ENCODE measurements around the gene CHMP3. TPM values are rescaled to one million over a fixed set of nuclear protein-coding genes. Genes with fewer than 3 reads are reported as not detected.
"Not testable (repeated sequence)": the region's sequence is repeated elsewhere in the genome, so short reads cannot be mapped to it uniquely, and the experiment has no call there.

CHMP3 gene
- total RNA-seq, 5 donors from 2014 or later (not counting 1 experiment from before 2014, with no cell fraction given), result 65.0 to 82.5 (median 68.5) TPM

DNA sequence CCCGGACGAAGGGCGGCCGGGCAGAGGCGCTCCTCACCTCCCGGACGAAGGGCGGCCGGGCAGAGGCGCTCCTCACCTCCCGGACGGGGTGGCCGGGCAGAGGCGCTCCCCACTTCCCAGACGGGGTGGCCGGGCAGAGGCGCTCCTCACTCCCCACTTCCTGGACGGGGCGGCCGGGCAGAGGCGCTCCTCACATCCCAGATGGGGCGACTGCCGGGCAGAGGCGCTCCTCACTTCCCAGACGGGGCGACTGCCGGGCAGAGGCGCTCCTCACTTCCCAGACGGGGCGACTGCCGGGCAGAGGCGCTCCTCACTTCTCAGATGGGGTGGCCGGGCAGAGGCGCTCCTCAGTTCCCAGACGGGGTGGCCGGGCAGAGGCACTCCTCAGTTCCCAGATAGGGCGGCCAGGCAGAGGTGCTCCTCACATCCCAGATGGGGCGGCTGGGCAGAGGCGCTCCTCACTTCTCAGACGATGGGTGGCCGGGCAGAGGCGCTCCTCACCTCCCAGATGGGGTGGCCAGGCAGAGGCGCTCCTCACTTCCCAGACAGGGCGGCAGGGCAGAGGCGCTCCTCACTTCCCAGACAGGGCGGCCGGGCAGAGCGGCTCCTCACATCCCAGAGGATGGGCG lies 17.8 kb downstream of the CHMP3 start:
- H3K27ac ChIP-seq (ENCODE audit: low read length); ATAC-seq (replicated peaks in 1 of 4); H3K4me3 Mint-ChIP-seq; H3K4me3 ChIP-seq (ENCODE audit: control insufficient read depth in 1 of 2, extremely low read depth in 1 of 2, low read length in 1 of 2); H3K9me3 Mint-ChIP-seq; DNase-seq; H3K27me3 Mint-ChIP-seq; POLR2A ChIA-PET; H3K9me3 ChIP-seq; H3K27me3 ChIP-seq (replicated peaks in 1 of 2; ENCODE audit: control insufficient read depth in 2 of 2, extremely low read depth in 1 of 2, insufficient read depth in 2 of 2, low read length in 1 of 2); H3K27ac Mint-ChIP-seq; H3K4me1 ChIP-seq (ENCODE audit: control insufficient read depth in 1 of 2, extremely low read depth in 1 of 2, insufficient read depth in 2 of 2, low read length in 2 of 2): not testable (repeated sequence)
- peaks cover 0 to 11% of the 10 kb centered on the region in 2 donors for H3K36me3 ChIP-seq (ENCODE audit: control insufficient read depth in 2 of 2, extremely low read depth in 1 of 2, insufficient read depth in 1 of 2, low read length in 1 of 2)
- peaks cover 46% of the 10 kb centered on the region for H3K36me3 Mint-ChIP-seq
- WGBS (ENCODE audit: insufficient coverage), result 99% methylated on average over 16 of the region's 49 CpGs
- peaks cover 7 to 19% (median 17%) of the 10 kb centered on the region in 3 donors for H3K4me1 Mint-ChIP-seq
- CTCF ChIA-PET, result interaction anchor here in 1 of 2 donors (0.6 kb wide), 1 partner anchor 666 kb away, joined by 11 read pairs; no protein-coding TSS in a partner anchor

DNA sequence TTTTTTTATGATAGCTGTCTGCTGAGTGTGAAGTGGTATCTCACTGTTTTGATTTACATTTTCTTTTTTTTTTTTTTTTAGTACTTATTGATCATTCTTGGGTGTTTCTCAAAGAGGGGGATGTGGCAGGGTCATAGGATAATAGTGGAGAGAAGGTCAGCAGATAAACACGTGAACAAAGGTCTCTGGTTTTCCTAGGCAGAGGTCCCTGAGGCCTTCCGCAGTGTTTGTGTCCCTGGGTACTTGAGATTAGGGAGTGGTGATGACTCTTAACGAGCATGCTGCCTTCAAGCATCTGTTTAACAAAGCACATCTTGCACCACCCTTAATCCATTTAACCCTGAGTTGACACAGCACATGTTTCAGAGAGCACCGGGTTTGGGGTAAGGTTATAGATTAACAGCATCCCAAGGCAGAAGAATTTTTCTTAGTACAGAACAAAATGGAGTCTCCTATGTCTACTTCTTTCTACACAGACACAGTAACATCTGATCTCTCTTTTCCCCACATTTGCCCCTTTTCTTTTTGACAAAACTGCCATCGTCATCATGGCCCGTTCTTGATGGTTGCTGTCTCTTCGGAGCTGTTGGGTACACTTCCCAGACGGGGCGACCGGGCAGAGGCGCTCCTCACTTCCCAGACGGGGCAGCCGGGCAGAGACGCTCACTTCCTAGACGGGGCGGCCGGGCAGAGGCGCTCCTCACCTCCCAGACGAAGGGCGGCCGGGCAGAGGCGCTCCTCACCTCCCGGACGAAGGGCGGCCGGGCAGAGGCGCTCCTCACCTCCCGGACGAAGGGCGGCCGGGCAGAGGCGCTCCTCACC lies 18.8 kb downstream of the CHMP3 start:
- Mint-ChIP-seq H3K36me3 (peaks cover 48% of the 10 kb centered on the region), H3K4me1 (peaks cover 7 to 24% (median 17%) of the 10 kb centered on the region in 3 donors)
- CTCF ChIA-PET, result interaction anchor here in 1 of 2 donors (0.5 kb wide), 1 partner anchor 914 kb away, joined by 4 read pairs; no protein-coding TSS in a partner anchor
- H3K4me3 ChIP-seq (ENCODE audit: control insufficient read depth in 1 of 2, extremely low read depth in 1 of 2, low read length in 1 of 2); ATAC-seq (replicated peaks in 1 of 4); H3K27ac ChIP-seq (ENCODE audit: low read length); H3K4me3 Mint-ChIP-seq; H3K4me1 ChIP-seq (ENCODE audit: control insufficient read depth in 1 of 2, extremely low read depth in 1 of 2, insufficient read depth in 2 of 2, low read length in 2 of 2); H3K27me3 Mint-ChIP-seq; H3K9me3 ChIP-seq; H3K9me3 Mint-ChIP-seq; DNase-seq; H3K27ac Mint-ChIP-seq; POLR2A ChIA-PET; H3K27me3 ChIP-seq (replicated peaks in 1 of 2; ENCODE audit: control insufficient read depth in 2 of 2, extremely low read depth in 1 of 2, insufficient read depth in 2 of 2, low read length in 1 of 2): not testable (repeated sequence)
- peaks cover 0 to 11% of the 10 kb centered on the region in 2 donors for H3K36me3 ChIP-seq (ENCODE audit: control insufficient read depth in 2 of 2, extremely low read depth in 1 of 2, insufficient read depth in 1 of 2, low read length in 1 of 2)
- WGBS (ENCODE audit: insufficient coverage), result 94% methylated on average over 7 of the region's 32 CpGs

DNA sequence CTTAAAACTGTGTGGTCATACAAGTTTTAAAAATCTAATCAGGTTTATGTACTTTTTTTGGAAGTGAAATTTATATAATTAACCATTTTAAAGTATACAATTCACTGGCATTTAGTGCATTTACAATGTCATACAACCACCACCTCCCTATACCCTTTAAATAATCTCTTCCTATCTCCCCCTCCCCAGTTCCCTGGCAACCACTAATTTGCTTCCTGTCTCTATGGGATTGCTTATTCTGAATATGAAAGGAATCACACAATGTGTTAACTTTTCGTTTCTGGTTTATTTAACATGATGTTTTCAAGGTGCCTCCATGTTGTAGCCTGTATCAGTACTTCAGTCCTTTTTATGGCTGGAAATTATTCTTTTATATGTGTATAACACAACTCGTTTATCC lies 19.4 kb downstream of the CHMP3 start:
- ATAC-seq (replicated peaks in 1 of 4) (no peak), DNase-seq (no peak)
- CTCF ChIA-PET, result no interaction called here
- WGBS (ENCODE audit: insufficient coverage), result no CpG with 5 or more reads among the region's 2 CpGs
- Histone ChIP-seq H3K27ac (ENCODE audit: low read length) (no peak overlapping the region), H3K4me3 (ENCODE audit: control insufficient read depth in 1 of 2, extremely low read depth in 1 of 2, low read length in 1 of 2) (no peak overlapping the region), H3K9me3 (no peaks in the 10 kb centered on the region), H3K27me3 (replicated peaks in 1 of 2; ENCODE audit: control insufficient read depth in 2 of 2, extremely low read depth in 1 of 2, insufficient read depth in 2 of 2, low read length in 1 of 2) (no peaks in the 10 kb centered on the region), H3K4me1 (ENCODE audit: control insufficient read depth in 1 of 2, extremely low read depth in 1 of 2, insufficient read depth in 2 of 2, low read length in 2 of 2) (no peaks in the 10 kb centered on the region), H3K36me3 (ENCODE audit: control insufficient read depth in 2 of 2, extremely low read depth in 1 of 2, insufficient read depth in 1 of 2, low read length in 1 of 2) (peaks cover 0 to 8% of the 10 kb centered on the region in 2 donors)
- H3K4me1 Mint-ChIP-seq, result peaks cover 7 to 24% (median 17%) of the 10 kb centered on the region in 3 donors
- H3K36me3 Mint-ChIP-seq, result peaks cover 55% of the 10 kb centered on the region
- H3K4me3 Mint-ChIP-seq, result no peak overlapping the region
- H3K27ac Mint-ChIP-seq, result no peak overlapping the region
- POLR2A ChIA-PET, result no interaction called here
- peaks cover 0 to 4% (median 2%) of the 10 kb centered on the region in 3 donors for H3K9me3 Mint-ChIP-seq
- H3K27me3 Mint-ChIP-seq, result no peaks in the 10 kb centered on the region

DNA sequence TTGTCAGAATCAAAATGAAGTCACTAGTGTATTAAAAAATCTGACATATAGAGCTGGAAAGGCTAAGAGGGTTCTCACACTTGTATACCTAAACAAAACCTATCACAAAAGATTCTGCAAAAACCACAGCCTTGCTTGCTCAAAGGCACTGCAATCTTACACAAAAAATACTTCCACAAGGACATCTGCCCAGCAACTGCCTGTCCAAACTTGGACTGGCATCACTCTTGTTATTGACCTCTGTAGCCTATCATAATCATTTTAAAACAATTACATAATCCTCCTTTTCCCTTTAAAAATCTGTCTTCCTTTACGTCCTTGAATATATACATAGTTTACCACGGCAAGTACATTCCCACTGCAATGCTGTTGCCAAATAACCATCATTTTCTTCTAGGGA lies 19.9 kb downstream of the CHMP3 start:
- peaks cover 0 to 8% of the 10 kb centered on the region in 2 donors for H3K36me3 ChIP-seq (ENCODE audit: control insufficient read depth in 2 of 2, extremely low read depth in 1 of 2, insufficient read depth in 1 of 2, low read length in 1 of 2)
- DNase-seq (no peak), ATAC-seq (replicated peaks in 1 of 4) (no peak)
- POLR2A ChIA-PET, result no interaction called here
- H3K4me3 ChIP-seq (ENCODE audit: control insufficient read depth in 1 of 2, extremely low read depth in 1 of 2, low read length in 1 of 2), result no peak overlapping the region
- Mint-ChIP-seq H3K9me3 (peaks cover 0 to 4% (median 2%) of the 10 kb centered on the region in 3 donors), H3K27ac (no peak overlapping the region), H3K36me3 (peaks cover 55% of the 10 kb centered on the region), H3K4me1 (peaks cover 7 to 24% (median 16%) of the 10 kb centered on the region in 3 donors), H3K4me3 (no peak overlapping the region), H3K27me3 (no peaks in the 10 kb centered on the region)
- H3K9me3 ChIP-seq, result no peaks in the 10 kb centered on the region
- no peaks in the 10 kb centered on the region for H3K4me1 ChIP-seq (ENCODE audit: control insufficient read depth in 1 of 2, extremely low read depth in 1 of 2, insufficient read depth in 2 of 2, low read length in 2 of 2)
- WGBS (ENCODE audit: insufficient coverage), result 100% methylated on average over 1 of the region's 2 CpGs
- no peaks in the 10 kb centered on the region for H3K27me3 ChIP-seq (replicated peaks in 1 of 2; ENCODE audit: control insufficient read depth in 2 of 2, extremely low read depth in 1 of 2, insufficient read depth in 2 of 2, low read length in 1 of 2)
- CTCF ChIA-PET, result no interaction called here
- H3K27ac ChIP-seq (ENCODE audit: low read length), result no peak overlapping the region

DNA sequence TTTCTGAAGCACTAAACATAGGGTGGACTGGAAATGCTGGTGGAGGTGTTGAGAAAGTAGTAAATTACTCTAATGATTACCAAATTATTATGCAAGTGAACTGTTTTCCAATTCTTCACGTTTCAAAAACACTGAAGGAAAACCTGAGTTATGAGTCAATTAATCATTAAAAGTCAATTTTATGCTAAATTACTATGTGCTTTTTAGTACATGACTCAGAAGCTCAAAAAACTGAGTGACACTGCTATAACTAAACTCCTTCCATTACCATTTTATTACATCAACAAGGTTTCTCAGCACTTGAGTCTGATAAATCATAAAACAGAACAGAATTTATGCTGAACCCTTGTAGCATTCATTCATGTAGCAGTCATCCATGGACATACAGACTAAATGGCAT lies 20.4 kb downstream of the CHMP3 start:
- Mint-ChIP-seq H3K27me3 (no peaks in the 10 kb centered on the region), H3K4me1 (peaks cover 8 to 24% (median 14%) of the 10 kb centered on the region in 3 donors), H3K36me3 (peaks cover 55% of the 10 kb centered on the region), H3K27ac (no peak overlapping the region), H3K9me3 (peaks cover 0 to 4% (median 2%) of the 10 kb centered on the region in 3 donors), H3K4me3 (no peak overlapping the region)
- H3K36me3 ChIP-seq (ENCODE audit: control insufficient read depth in 2 of 2, extremely low read depth in 1 of 2, insufficient read depth in 1 of 2, low read length in 1 of 2), result peaks cover 0 to 8% of the 10 kb centered on the region in 2 donors
- no peak for ATAC-seq (replicated peaks in 1 of 4)
- WGBS (ENCODE audit: insufficient coverage), result no CpG with 5 or more reads among the region's 1 CpG
- no peaks in the 10 kb centered on the region for H3K4me1 ChIP-seq (ENCODE audit: control insufficient read depth in 1 of 2, extremely low read depth in 1 of 2, insufficient read depth in 2 of 2, low read length in 2 of 2)
- no peaks in the 10 kb centered on the region for H3K27me3 ChIP-seq (replicated peaks in 1 of 2; ENCODE audit: control insufficient read depth in 2 of 2, extremely low read depth in 1 of 2, insufficient read depth in 2 of 2, low read length in 1 of 2)
- no peak overlapping the region for H3K27ac ChIP-seq (ENCODE audit: low read length)
- CTCF ChIA-PET, result no interaction called here
- no peak for DNase-seq
- no peaks in the 10 kb centered on the region for H3K9me3 ChIP-seq
- POLR2A ChIA-PET, result no interaction called here
- H3K4me3 ChIP-seq (ENCODE audit: control insufficient read depth in 1 of 2, extremely low read depth in 1 of 2, low read length in 1 of 2), result no peak overlapping the region

DNA sequence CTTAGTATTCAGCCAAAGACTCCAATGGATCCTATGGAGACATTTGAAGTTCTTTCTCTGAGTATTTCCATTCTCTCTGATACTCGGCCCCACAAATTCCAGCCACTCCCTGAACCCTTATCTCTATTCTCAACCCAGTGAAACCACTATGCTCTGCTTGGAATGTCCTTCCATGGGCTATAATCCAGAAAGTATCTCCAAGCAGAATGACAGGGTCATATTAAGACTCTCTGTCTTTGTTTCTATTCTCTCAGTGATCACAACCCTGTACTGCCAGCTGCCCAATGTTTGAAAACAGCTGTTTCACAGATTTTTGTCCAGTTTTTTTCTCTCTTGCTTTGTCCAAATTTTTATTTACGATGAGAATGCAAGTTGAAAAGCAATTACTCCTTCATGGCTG lies 21.9 kb downstream of the CHMP3 start:
- DNase-seq, result no peak
- ChIA-PET POLR2A (no interaction called here), CTCF (interaction anchor here in 1 of 2 donors (0.7 kb wide), 1 partner anchor 29 kb away, joined by 3 read pairs; no protein-coding TSS in a partner anchor)
- peaks cover 0 to 4% (median 0%) of the 10 kb centered on the region in 3 donors for H3K9me3 Mint-ChIP-seq
- H3K4me3 Mint-ChIP-seq, result no peak overlapping the region
- H3K36me3 Mint-ChIP-seq, result peaks cover 54% of the 10 kb centered on the region
- Histone ChIP-seq H3K36me3 (ENCODE audit: control insufficient read depth in 2 of 2, extremely low read depth in 1 of 2, insufficient read depth in 1 of 2, low read length in 1 of 2) (peaks cover 0 to 5% of the 10 kb centered on the region in 2 donors), H3K27me3 (replicated peaks in 1 of 2; ENCODE audit: control insufficient read depth in 2 of 2, extremely low read depth in 1 of 2, insufficient read depth in 2 of 2, low read length in 1 of 2) (no peaks in the 10 kb centered on the region), H3K4me3 (ENCODE audit: control insufficient read depth in 1 of 2, extremely low read depth in 1 of 2, low read length in 1 of 2) (no peak overlapping the region), H3K27ac (ENCODE audit: low read length) (no peak overlapping the region), H3K9me3 (no peaks in the 10 kb centered on the region), H3K4me1 (ENCODE audit: control insufficient read depth in 1 of 2, extremely low read depth in 1 of 2, insufficient read depth in 2 of 2, low read length in 2 of 2) (no peaks in the 10 kb centered on the region)
- 100% methylated on average over 1 of the region's 2 CpGs for WGBS (ENCODE audit: insufficient coverage)
- no peak overlapping the region for H3K27ac Mint-ChIP-seq
- ATAC-seq (replicated peaks in 1 of 4), result no peak
- H3K27me3 Mint-ChIP-seq, result no peaks in the 10 kb centered on the region
- H3K4me1 Mint-ChIP-seq, result peaks cover 12 to 34% (median 13%) of the 10 kb centered on the region in 3 donors
